HL-60 (cell line): ENCODE data around the gene SLC25A21.

Experiments
- DNase-seq, 2 experiments: peaks; one replicate each; pipeline ENCODE4 v3.0.0-alpha.2; 2010 to 2020; ENCODE audit warnings: low read depth in 1 of 2, low spot score in 1 of 2
- H3K27ac ChIP-seq: fragments of 250-450 bp; sonication (Bioruptor Pico); replicated peaks from 2 replicates; pipeline ENCODE4 v1.5.1; 2020; ENCODE audit warnings: mild to moderate bottlenecking, moderate library complexity
- H3K27me3 ChIP-seq: fragments of 250-450 bp; sonication (Bioruptor Pico); 2 replicates; pipeline ENCODE4 v1.5.1; 2021; ENCODE audit warnings: mild to moderate bottlenecking, moderate library complexity; ENCODE audit not compliant: insufficient read depth, poor library complexity, severe bottlenecking
- H3K4me3 ChIP-seq: replicated peaks from 2 replicates; pipeline ENCODE4 v1.5.1; 2011; ENCODE audit warnings: mild to moderate bottlenecking, control low read depth, low read length; ENCODE audit not compliant: insufficient read depth
- CTCF ChIP-seq: IDR thresholded peaks from one replicate; pipeline ENCODE4 v1.5.1; 2011; ENCODE audit warnings: low read length, control low read depth, inconsistent platforms; ENCODE audit not compliant: insufficient read depth
- GABPA ChIP-seq: IDR thresholded peaks from 2 replicates; pipeline ENCODE4 v1.6.1; 2012; ENCODE audit warnings: low read depth
- POLR2AphosphoS5 ChIP-seq: IDR thresholded peaks from 2 replicates; pipeline ENCODE4 v1.6.1; 2012; ENCODE audit warnings: low read depth
- REST ChIP-seq: IDR thresholded peaks from 2 replicates; pipeline ENCODE4 v1.6.1; 2012; ENCODE audit warnings: low read depth; ENCODE audit not compliant: insufficient replicate concordance
- SPI1 ChIP-seq: IDR thresholded peaks from 2 replicates; pipeline ENCODE4 v1.6.1; 2012; ENCODE audit warnings: low read depth, mild to moderate bottlenecking, borderline replicate concordance

SLC25A21 gene

GRCh38 chr14:36805131-36805559, 367.3 kb downstream of the SLC25A21 start:
- H3K27me3 ChIP-seq: no peaks in the 10 kb centered on the region
- H3K27ac ChIP-seq: no peak overlapping the region
- H3K4me3 ChIP-seq: no peak overlapping the region
- no peak for DNase-seq
- no peak for TF ChIP-seq GABPA
- no peak for TF ChIP-seq REST
- no peak for TF ChIP-seq SPI1
- TF ChIP-seq POLR2AphosphoS5: no peak
- no peak for TF ChIP-seq CTCF

DNA sequence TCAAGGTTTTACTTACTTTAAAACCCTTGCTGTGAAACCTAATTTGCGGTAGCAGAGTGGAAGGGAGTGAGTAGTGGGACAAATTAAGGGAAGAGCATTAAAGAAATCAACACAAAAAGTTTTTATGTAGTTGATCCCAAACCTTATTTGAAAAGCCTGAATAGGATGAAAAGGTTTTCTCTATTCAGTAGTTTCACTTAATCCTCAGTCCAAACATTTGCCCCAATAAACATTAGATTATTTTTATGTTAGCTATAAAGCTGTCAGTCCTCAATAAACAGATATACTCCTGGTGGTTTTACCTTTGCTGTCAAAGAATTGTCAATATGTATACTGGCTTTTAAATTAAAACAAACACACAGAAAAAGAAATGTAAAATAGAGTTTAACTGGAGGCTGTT, 374.8 kb downstream of the SLC25A21 start:
- no peak for TF ChIP-seq REST
- no peak for TF ChIP-seq GABPA
- no peak for TF ChIP-seq CTCF
- TF ChIP-seq SPI1: no peak
- no peak for TF ChIP-seq POLR2AphosphoS5
- peaks cover 8% of the 10 kb centered on the region for H3K27me3 ChIP-seq

GRCh38 chr14:36791402-36791801, 381.0 kb downstream of the SLC25A21 start:
- H3K27ac ChIP-seq: no peak overlapping the region
- no peak for DNase-seq
- H3K27me3 ChIP-seq: peaks cover 4% of the 10 kb centered on the region
- no peak for TF ChIP-seq CTCF
- TF ChIP-seq POLR2AphosphoS5: no peak
- TF ChIP-seq SPI1: no peak
- no peak for TF ChIP-seq REST
- TF ChIP-seq GABPA: no peak
- H3K4me3 ChIP-seq: no peak overlapping the region

More for the DNA sequence above, 374.8 kb downstream of the SLC25A21 start:
- no peak overlapping the region for H3K4me3 ChIP-seq
- no peak for DNase-seq
- H3K27ac ChIP-seq: no peak overlapping the region
